Measurements from ENCODE around the gene TMEM235.

Gene TMEM235

GRCh38 chr17:78228176-78228575, 3.3 kb upstream of the TMEM235 start:
- Histone ChIP-seq H3K9me3 (ENCODE audit: control insufficient read depth, insufficient read depth, low read depth, low read length) (no peaks in the 10 kb centered on the region), H3K36me3 (ENCODE audit: control insufficient read depth in 2 of 2, insufficient read depth in 1 of 2, low read length in 2 of 2) (peaks cover 11 to 24% of the 10 kb centered on the region in 2 experiments), H3K27ac (ENCODE audit: extremely low read depth, low read depth, low read length) (no peak overlapping the region), H3K4me1 (ENCODE audit: control insufficient read depth, insufficient read depth, low read length) (no peaks in the 10 kb centered on the region), H3K4me3 (ENCODE audit: low read depth, low read length) (no peak overlapping the region)
- POLR2A ChIA-PET, result no interaction called here
- CTCF ChIA-PET, result interaction anchor here (0.6 to 1.9 kb wide), 3 partner anchors 22 to 116 kb away, joined by 4 to 8 read pairs (median 5); no protein-coding TSS in a partner anchor
- TF ChIP-seq PATZ1 (tag by site-specific recombination; IDR thresholded peaks at IDR 0.05) (no peak), ZNF174 (tag by site-specific recombination; IDR thresholded peaks at IDR 0.05) (no peak), ZBTB26 (tag by site-specific recombination; optimal IDR thresholded peaks at IDR 0.05) (no peak), ZNF138 (tag by site-specific recombination; IDR thresholded peaks at IDR 0.05; ENCODE audit: borderline replicate concordance) (no peak), SP2 (tag by site-specific recombination; IDR thresholded peaks at IDR 0.05) (no peak), ZNF768 (tag by site-specific recombination; IDR thresholded peaks at IDR 0.05) (no peak), PRDM1 (tag by site-specific recombination; IDR thresholded peaks at IDR 0.05) (no peak), ZNF335 (tag by site-specific recombination; conservative IDR thresholded peaks at IDR 0.05) (no peak), KLF1 (tag by site-specific recombination; IDR thresholded peaks at IDR 0.05) (no peak), BCL6B (tag by site-specific recombination; IDR thresholded peaks at IDR 0.05) (no peak)

GRCh38 chr17:78230252-78230962, 1.0 kb upstream of the TMEM235 start:
- no peak overlapping the region for H3K4me3 ChIP-seq (ENCODE audit: low read depth, low read length)
- no peak overlapping the region for H3K27ac ChIP-seq (ENCODE audit: extremely low read depth, low read depth, low read length)
- no peaks in the 10 kb centered on the region for H3K4me1 ChIP-seq (ENCODE audit: control insufficient read depth, insufficient read depth, low read length)
- CTCF ChIA-PET, result interaction anchor here (2.0 kb wide), 1 partner anchor 21 kb away, joined by 5 read pairs; no protein-coding TSS in a partner anchor
- H3K36me3 ChIP-seq (ENCODE audit: control insufficient read depth in 2 of 2, insufficient read depth in 1 of 2, low read length in 2 of 2), result peaks cover 0 to 1% of the 10 kb centered on the region in 2 experiments; a peak in 2 of 3 replicates
- POLR2A ChIA-PET, result no interaction called here
- no peaks in the 10 kb centered on the region for H3K9me3 ChIP-seq (ENCODE audit: control insufficient read depth, insufficient read depth, low read depth, low read length)
- no peak for TF ChIP-seq ZNF777 (tag by site-specific recombination; IDR thresholded peaks at IDR 0.05; ENCODE audit: borderline replicate concordance)
- no peak for TF ChIP-seq ZNF654 (tag by site-specific recombination; IDR thresholded peaks at IDR 0.05; ENCODE audit: low read depth)
- no peak for TF ChIP-seq ZNF121 (tag by site-specific recombination; IDR thresholded peaks at IDR 0.05)
- no peak for TF ChIP-seq ZNF513 (tag by site-specific recombination; IDR thresholded peaks at IDR 0.05)
- TF ChIP-seq ZNF211 (tag by site-specific recombination; IDR thresholded peaks at IDR 0.05; ENCODE audit: low read depth), result no peak
- TF ChIP-seq ZNF600 (tag by site-specific recombination; IDR thresholded peaks at IDR 0.05), result no peak
- no peak for TF ChIP-seq TCF7L2 (IDR thresholded peaks at IDR 0.05; ENCODE audit: borderline replicate concordance, low read depth, low read length)
- TF ChIP-seq TSHZ1 (tag by site-specific recombination; IDR thresholded peaks at IDR 0.05; ENCODE audit: borderline replicate concordance), result no peak
- no peak for TF ChIP-seq ZBTB11 (tag by site-specific recombination; conservative IDR thresholded peaks at IDR 0.05; ENCODE audit: low read depth)
- TF ChIP-seq PRDM1 (tag by site-specific recombination; IDR thresholded peaks at IDR 0.05), result no peak
- TF ChIP-seq ZNF514 (tag by site-specific recombination; IDR thresholded peaks at IDR 0.05), result no peak
- no peak for TF ChIP-seq ZNF785 (tag by site-specific recombination; IDR thresholded peaks at IDR 0.05)

Data from HEK293 (cell line).